GM18499 (cell line): Measurements from ENCODE around the gene BRSK2.

Source experiments
- ATAC-seq: cut with Tn5 transposase; IDR thresholded peaks from one replicate; pipeline ENCODE4 v1.9.1; 2021; ENCODE audit warnings: moderate number of reproducible peaks; ENCODE audit not compliant: insufficient read depth, unreplicated experiment

BRSK2 gene

DNA sequence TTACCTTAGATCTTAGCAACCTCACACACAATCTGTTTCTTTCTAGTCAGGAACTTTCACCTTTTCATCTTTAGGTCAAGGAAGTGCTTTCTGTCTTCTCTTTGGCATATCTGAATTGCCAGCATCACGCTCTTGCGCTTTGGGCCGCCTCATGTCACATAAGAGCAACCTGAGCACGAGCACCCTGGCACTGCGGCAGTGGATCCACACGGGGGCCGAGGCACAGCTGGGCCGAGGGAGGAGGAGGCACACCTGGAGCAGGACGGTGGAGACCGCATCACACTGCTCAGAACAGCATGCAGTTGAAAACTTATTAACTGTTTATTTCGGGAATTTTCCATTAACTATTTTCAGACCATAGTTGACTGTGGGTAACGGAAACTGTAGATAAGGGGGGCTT is 86.1 kb downstream of the BRSK2 start:
- ATAC-seq, result no peak

DNA sequence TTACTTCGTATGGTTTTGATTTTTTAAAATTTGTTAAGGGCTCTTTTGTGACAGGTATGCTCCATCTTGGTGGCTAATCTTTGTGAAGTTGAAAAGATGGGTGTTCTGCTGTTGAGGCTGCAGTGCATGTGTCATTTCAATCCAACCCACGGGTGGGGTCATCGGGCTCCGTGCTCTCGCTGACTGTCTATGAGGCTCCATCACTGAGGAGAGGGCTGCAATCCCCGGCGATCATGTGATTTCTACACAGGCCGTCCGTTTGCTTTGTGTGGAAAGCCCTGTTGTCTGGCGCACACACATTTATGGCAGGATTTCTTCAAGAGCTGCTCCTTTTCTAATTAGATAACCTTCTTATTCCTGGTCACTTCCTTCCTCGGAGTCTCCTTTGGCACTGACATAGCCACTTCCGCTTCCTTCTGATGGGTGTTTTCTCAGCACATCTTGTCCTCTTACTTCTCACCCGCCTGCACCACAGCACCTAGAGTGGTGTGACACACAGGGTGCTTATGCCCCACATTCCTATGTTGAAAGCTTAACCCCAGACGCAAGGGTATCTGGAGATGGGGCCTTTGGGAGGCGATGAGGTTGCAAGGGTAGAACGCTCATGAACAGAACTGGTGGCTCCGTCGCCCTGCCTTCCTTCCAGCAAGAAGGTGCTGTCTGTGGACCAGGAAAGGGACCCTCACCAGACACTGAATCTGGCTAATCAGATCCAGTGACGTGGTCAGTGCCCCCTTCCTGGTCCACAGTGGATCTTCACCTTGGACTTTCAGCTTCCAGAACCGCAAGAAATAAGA is 87.4 kb downstream of the BRSK2 start:
- no peak for ATAC-seq

DNA sequence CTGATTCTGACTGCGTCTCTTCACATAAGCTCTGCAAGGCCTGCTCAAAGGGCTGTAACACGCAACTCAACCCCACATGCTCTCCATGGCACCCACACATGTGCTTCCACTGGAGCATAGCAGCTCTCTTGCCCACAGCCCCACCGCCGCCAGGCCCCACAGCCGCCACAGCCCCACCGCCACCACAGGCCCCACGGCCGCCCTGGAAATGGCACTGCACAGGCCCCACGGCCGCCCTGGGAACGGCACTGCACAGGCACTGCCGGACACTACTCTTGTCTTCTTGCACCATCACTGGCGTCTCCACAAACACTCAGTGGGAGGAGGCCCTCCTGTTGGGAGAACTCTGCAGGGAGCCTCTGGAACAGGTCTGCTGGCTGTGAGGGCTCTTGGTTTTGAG is 88.3 kb downstream of the BRSK2 start:
- no peak for ATAC-seq

DNA sequence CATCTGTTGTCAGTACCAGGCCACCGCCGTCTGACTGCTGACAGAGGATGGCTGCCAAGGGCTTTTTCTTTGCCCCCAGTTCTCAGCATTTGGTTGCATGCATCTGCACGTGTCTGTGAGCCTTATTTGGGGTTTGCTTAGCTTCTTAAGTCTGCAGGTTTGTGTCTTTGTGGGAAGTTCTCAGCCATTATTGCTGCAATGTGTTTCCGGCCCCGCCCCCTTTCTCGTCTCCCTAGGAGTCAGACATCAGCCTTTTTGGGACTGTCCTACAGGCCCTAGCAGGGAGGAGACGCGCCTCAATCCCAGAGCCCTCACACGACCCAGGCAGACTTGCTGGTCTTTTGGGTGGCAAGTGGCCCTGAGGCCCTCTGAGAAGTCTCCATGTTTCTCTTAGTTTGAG is 88.8 kb downstream of the BRSK2 start:
- no peak for ATAC-seq

DNA sequence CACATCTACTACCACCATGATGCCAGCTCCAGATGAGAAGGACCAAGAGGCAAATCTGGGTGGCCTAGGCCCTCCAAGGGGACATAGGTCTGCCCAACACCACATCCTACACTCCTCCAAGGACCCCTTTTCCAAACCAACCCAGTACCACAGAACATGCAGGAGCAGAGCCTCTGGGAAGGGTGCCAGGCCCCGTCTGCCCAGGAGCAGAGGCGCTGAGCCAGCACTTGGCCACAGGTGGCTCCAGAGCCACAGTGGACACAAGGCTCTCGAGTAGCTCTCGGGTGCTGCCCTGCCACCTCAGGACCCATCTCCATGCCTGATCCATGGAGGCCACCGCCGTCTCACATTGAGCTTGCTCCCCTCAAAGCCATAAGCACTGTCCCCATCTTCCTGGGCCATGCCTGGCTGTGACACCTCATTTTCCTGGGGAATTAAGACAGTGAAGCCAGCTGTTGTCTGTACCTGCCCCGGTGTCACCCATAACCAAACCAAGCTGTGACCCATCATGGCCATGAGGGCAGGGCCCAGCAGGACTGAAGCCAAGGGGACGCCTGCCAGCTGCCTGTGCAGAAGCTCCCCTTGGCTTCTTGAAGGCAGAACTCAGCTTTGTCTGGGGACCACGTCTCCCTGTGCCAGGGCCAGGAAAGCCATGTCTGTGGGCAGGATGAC is 89.4 kb downstream of the BRSK2 start:
- ATAC-seq, result no peak

DNA sequence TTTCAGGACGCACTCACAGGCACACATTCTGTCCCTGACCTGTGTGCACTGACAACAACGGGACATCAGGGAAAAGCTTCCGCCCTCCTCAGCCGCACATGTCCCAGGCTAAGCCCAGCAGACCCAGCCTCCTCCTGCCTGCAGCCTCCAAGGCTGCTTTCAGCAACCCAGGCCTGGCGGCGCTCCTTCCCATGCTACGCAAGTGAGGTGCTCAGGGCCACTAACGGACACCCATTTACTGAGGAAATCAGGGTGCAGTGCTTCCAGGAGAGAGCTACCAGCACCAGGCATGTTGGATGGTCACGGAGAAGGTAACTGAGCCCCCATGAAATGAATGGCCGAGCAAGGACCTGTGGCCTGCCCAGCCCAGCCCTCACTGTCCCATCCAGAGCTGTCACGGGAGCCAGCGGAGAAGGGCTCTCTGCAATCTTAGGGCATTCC is 90.0 kb downstream of the BRSK2 start:
- no peak for ATAC-seq

DNA sequence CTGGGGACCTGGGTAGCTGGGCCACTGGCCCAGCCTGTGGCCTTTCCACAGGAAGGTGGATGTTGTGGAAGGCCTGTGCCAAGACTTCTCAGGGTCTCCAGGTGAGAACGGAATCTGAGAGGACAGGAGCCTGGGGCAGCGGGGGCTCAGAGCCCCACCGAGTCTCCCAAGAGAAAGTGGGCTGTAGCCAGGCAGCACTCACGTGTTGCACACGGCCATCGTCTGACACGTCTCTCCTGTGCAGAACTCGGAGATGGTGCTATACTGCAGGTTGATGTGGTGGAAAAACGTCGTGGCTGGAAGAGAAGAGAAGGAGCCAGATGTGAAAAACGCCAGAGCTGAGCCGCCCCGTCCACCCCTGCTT is 90.4 kb downstream of the BRSK2 start:
- ATAC-seq, result no peak

DNA sequence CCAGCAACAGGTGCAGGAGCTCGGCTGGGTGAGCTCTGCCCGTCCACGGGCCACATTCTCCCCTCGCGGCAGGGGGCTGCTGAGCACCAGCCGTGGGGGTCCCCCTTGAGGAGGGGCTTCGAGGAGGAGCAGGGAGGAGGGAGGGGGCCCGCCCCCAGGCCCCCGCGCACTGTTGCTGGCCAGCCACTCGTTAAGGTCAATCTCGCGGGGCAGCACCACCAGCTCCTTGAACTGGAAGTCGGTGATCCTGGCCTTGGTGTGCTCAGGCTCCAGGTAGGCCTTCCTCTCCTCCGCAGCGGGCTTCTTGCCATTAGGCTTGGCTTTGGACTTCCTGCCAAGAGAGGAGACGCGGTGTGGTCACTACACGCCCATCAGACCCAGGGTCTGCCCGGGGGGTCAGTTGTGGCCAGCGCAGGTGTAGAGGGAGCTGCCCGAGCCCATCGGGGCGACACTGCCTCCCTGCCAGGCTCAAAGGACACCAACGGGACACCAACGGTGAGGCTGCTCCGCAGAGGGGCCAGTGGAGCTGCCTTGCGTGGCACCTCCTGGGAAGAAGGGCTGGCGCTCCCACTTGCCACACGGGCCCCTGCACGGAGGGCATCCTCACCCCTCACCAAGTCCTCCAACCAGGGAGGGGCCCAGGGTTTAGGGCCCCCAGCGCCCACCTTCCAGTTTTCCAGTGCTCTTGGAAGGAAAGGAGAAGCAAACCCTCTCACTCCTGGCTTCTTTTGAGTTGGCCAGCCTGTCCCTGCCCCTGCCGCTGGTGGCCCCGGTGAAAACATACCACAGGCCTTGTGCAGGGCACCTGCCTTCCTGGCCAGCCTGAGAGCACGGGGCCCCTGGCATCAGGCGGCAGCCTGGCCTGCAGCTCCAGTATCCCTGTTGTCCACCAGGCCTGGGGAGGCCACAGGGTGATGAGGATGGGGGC is 91.1 kb downstream of the BRSK2 start:
- no peak for ATAC-seq

DNA sequence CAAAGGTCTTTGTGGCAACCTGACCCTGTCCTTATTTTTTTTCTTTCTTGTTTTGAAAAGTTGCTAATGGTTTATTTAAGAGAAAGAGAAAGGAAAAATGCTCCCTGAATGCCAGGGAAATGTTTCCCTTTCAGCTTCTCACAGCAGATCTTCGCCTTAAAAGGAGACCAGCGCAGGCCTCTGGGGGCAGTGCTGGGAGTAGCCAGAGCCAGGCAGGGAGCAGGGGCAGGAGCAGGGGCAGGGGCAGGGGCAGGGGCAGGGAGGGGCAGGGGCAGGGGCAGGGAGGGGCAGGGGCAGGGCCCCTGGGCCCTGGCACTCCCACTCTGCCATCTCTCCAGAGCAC is 91.7 kb downstream of the BRSK2 start:
- ATAC-seq, result no peak

DNA sequence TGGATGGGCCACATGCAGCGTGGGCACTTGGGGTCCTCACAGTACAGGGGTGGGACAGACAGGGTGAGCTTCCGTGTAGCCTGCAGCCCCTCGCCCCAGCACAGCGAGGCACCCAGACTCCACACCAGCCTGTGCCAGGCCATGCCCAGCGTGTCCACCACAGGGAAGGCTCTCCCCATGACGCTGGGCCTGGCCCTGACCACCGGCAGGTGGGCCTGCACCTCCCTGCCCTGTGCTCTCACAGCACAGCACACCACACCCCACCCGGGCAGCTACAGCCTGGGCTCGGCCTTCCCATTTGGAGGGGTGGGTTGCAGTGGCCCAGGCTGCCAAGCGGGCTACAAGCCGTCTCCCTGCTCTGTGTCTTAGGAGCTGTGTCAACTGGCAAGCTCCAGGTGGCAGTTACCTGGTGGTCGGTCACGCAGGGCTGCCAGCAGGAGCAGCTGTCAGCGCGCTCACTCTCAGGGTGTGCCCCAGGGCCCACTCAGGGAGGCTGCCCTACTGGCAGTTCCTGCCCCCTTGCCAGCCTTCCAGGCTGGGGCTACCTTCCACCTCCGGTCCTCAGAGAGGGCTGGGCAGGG is 92.2 kb downstream of the BRSK2 start:
- no peak for ATAC-seq

DNA sequence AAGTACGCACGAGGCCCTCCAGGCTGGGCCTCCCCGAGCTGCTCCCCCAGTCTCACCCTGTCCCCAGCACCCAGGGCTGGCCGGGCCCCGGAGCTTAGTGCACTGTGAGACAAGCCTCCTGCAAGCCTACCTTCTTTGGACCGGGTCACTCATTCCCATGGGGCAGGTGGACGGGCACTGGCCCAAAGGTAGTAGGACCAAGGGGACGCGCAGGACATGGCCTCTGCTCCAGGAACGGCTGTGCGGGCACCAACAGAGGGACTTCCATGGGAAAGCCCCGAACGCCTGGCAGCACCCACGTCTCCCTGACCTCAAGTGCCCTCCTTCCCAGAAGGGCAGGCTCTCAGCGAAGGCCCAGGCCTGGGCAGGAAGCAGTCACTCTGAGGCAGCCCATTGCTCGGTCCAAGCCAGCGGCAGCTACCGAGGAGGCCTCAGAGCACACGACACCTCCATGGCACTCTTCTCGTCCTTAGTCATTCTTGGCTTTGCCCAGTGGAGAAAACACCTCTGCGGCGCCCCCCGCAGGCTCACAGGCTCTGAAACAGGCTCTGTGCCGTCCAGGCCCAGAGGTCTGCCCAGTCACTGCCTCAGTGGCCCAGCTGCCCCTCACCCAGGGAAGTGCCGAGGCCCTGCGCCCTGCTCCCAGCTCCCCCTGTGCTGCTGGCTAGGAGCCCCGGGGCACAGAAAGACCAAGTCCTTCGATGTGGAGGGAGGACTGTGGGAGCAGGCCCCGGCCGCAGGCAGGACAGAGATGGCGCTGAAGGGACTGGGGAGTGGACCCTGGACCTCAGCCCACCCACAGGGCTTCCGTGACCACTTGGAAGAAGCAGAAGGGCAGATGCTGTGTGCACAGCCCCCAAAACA is 93.1 kb downstream of the BRSK2 start:
- ATAC-seq, result no peak

DNA sequence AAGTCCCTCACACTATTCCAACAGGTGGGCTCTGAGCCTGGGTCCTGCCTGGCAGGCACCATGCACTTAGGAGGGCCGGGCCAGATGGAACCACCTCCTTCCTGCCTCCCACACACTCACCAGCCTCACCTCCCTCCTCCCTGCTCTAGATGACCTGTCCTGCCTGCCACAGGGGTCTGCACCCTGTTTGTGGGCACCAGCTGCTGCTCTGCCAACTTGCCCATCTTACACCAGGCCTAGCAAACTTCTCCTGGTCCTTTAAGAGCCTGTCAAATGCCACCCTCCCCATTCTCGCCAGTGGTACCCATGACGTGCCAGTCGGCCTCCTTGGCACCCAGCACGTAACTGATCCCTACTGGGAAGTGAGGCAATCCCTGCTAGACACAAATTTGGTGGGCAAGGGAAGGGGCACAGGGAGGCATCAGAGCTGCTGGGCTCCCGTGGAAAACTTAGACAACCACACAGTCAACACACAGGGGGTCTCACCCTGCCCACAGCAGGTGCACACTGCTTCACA is 93.8 kb downstream of the BRSK2 start:
- no peak for ATAC-seq

DNA sequence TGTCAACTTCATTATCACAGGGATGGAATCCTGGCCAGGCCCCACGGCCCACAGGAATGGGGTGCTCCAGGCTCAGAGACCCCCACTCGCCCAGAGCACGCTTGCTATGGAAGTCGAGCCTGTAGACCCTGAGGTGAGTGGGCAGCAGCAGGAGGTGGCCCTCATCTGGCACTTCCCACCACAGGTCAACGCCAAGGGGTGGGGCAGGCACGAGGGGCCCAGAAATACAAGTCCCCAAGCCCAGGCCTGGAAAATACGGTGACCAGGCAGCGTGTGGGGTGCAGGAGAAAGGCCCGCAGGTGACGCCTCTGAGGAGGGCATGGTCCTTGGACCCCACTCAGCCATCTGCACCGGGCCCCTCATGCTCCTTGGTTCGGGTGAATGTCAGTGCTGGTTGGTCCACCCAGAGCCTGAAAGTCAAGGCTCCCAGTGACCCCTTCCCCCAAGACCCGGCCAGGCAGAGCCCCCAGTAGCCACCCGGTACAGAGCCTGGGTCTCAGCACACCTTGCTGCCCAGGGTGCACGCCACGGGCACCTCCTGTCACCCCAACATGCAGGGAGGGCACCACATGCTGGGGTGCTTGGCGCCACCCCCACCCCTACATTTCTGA is 94.4 kb downstream of the BRSK2 start:
- ATAC-seq, result no peak

DNA sequence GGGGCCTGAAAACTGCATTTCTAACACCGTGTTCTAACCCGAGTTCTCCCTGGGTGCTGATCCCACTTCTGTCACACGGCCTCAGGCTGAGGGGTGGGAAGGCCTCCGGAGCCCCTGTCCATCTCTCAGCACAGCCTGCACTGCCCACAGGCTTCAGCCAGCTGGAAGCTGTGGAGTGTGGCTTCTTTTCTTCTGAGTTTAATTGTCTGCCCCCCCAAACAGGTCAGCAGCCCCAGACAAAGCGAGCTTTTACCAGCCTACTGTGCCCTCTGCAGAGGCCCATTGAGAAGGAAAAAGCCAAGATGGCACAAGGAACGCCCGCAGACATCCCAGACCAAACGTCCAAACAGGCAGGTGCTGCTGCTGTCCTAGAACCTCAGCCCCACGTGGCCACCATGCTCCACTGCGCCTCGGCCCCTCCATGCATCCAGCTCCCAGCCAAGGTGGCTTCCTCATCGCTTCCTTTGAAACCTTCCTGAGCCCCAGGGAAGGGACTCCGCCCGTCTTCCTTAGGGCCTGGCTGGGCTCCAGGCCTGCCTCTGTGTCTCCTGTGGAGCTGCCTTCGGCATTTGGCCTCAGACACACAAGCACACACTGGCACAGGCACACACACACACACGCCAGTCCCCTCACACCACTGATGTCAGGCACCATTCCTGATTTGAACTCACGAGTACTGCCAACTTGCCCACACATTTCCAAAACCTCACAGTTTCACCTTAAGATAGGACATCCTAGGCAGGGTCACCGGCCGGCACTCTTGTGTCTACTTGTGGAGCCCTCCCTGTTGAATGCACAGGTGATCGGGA is 95.2 kb downstream of the BRSK2 start:
- ATAC-seq, result no peak

DNA sequence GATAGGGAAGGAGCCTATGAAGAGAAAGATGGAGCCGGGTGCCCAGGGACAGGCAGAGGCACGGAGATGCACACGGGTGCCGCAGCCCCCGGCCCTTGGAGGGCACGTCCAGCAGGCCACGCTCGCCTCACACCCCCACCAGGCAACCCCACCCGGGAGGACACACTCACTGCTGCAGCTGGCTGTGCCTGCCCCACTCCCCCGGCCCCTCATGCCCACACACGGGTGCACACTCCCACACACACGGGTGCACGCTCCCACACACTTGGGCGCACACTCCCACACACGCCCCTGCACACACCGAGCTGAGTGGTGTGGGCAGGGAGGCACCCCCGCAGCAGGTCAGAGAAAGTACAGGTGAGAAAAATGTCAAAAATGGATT is 95.8 kb downstream of the BRSK2 start:
- no peak for ATAC-seq

DNA sequence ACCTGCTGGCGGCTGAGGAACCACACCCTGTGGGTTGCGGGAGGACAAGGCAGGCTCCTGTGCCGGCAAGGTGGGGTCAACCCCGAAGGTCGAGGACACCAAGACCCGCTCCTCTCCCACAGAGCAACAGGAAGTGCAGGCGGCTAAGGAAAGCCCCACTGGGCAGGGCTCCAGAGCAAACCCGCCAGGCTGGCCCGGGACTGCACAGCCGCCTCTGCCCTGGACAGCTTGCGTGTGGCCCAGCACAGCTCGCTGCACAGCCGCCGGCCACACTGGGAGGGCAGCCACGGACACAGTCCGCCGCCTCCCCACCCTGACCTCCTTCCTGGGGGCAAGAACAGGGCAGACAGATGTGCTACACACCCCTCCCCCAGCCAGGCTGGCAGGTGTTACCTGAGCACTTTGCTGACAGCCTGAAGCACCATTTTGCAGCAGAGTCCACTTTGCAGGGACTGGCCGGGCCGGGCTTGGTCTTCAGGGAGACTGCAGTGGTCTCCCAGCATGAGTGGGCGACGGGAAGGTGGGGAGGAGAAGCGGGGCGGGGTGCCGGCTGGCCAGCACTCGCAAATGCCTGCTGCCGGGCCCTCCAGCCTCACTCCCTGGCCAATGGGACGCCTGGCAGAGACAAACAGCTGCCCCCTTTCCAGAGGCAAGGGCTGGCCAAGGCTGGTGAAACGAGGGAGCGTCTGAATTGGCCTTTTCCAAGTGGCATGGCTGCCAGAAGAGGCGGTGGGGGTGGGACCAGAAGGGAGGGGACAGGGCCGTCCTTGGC is 96.5 kb downstream of the BRSK2 start, which contains the start of gene MOB2:
Gene MOB2 (minus strand): TSS at position 726 of the 772 bp plus-strand sequence. CDS start 223 bp downstream, at position 503.
- no peak for ATAC-seq

DNA sequence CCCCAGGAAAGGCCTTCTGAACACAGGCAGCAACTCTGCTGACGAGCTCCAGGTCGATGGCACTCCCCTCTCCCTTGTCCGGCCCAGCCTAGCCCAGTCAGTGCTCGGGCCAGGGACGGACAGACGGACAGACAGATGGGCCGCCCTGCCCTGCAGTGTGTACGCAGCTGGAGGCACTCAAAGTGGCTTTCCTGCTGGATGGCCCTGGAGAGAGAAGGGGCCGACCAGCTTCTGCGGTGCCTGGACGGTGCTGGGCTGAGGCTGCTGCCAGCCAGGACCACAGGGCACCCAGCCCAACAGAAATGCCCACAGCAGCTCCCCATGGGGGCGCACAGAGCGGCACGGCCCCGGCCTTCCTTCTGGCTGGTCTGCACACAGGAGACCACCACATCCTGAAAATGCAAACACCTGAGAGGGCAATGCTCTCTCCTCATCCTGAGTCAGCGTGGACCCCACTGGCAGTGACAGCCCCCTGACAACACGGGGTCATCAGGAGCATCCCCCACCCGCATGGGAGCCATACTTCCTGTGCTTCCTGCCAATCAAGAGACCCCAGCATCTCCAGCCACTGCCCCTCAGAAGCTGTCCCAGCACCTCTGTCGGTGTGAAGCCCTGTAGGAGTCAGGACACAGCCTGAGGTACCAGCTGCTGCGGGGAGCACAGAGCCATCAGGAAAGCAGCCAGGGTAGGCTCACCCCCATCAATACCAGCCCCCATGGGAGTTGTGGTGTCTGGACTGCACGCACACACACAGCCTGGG is 97.5 kb downstream of the BRSK2 start:
- no peak for ATAC-seq
